HG03520 (cell line): ENCODE results near the gene ARF1.
"Not testable (repeated sequence)": the region's sequence is repeated elsewhere in the genome, so short reads cannot be mapped to it uniquely, and the experiment has no call there.

Experiments used
- ATAC-seq: cut with Tn5 transposase; IDR thresholded peaks from one replicate; pipeline ENCODE4 v1.9.1; 2021; ENCODE audit warnings: mild to moderate bottlenecking, moderate library complexity; ENCODE audit not compliant: unreplicated experiment

The ARF1 gene

DNA sequence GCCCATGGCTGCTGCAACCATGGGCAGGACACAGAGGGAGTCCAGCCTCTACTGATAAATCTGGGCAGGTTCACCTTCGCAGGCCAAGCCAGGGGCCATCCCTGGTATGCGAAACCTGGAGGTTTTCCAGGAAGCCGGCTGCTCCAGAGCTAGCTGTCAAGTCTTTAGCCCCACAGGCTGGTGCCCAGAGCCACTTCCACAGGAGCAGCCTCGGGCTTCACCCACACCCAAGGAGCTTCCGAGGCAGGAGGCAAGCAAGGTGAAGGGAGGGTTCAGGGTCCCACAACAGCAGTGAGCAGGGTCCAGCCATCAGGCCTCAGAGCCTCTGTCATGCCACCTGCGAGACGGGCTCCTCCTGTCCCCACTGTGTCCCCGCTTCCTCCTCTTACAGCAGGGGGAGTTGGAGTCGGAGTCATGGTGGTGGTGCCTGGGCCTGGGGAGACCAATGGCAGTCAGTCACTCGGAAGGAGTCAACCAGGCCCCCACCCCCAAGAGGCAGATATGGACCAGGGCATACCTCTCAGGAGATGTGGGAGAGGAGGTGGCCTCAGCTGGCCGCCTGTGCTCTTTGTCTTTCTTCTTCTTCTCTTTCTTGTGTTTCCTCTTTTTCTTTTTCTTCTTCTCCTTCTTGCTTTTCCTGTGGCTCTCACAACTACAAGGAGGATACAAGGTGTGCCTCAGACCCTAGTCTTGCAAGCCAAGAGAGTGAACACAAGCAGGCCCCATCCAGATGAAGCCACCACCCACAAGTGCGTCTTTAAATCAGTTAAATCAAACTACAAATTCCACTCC is 18.5 kb downstream of the ARF1 start:
- ATAC-seq, result no peak

DNA sequence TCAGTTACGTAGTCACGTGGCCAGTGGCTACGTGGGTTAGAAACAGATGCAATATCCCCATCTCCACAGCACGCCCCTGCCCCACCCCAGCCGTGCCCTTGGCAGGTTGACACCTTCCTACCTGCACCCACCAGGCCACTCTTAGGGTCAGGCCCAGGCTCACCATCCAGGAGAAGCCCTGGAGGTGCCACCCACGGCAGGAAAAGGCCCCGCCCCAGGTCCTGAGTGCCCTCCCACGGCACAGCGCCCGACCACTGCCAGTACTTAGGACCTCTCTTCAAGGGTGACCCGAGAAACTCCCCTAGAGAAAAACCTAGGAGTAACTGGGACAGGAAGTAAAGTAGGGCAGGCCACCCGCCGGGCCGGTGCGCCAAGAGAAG is 19.1 kb downstream of the ARF1 start:
- no peak for ATAC-seq

DNA sequence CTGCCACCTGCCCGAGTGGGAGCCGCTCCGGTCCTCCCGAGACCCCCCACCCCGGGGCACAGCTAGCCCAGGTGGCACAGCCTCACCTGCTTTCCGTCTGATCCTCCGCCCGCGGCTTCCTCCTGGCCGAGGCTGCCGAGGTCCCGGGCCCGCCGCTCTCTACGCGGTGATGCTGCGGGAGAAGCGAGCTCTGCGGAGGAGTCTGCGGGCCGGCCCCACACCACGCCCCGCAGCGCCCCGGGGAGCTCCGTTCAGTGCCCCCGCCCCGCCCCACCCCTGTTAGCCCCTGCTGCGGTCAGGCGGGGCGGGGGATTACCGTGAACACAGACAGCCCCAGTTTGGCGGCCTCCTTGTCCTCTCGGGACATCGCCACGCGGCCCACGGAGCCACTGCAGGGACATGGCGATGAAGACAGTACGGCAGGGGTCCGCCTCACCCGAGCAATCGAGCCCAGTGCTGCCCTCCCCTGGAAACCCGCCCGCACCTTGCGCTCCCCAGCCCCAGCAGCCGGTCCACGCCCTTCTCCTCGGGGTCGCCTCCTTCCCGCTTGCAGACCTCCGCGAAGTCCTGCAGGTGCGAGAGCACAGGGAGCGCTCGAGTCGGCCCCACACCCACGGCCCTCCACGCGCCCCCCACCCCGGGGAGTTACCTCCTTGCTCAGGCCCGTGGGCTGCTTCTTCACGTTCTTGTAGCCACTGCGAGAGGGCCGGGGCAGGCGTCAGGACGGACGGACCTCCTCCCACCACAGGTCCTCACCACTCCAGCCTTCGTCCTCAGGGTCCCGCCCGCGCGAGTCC is 19.7 kb downstream of the ARF1 start:
- peak; percentile 14 for ATAC-seq

DNA sequence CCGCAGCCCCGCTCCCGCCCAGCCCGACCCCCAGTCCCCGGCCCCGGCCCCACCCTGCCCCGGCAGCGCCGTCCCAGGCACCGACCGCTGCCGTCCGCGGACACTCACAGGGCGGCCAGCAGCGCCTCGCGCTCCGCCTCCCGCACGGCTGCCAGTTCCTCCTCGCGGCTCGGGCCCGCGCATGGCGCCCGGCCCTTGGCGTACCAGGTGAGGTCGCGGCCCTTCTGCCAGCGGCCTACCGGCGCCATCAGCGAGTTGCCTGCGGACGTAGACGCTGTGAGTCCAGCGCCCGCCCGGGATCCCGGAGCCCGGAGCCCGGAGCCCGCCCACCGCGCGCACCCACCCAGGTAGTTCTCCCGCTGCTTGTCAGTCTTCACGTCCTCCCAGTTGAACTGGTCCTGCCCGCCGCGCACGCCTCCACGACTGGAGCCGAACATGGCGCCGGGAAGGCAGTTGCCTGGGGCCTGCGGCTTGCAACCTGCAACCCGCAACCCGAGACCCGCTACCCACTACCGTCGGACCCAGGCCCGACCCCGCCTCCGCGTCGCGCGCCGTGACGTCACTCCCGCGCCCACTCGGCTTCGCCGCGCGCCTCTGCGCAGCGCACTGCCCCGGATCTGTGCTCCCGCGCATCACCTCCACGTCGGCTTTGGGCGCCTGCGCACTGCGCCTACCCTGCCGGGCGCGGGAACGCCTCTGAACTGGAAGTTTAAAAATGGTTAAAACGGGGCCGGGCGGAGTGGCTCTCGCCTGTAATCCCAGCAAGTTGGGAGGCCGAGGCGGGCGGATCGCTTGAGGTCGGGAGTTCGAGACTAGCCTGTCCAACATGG is 20.5 kb downstream of the ARF1 start, which contains the start of gene C1orf35:
Gene C1orf35 (minus strand): TSS at position 535 of the 830 bp plus-strand sequence. CDS start 98 bp downstream, at position 437.
- peak; percentile 58 for ATAC-seq

DNA sequence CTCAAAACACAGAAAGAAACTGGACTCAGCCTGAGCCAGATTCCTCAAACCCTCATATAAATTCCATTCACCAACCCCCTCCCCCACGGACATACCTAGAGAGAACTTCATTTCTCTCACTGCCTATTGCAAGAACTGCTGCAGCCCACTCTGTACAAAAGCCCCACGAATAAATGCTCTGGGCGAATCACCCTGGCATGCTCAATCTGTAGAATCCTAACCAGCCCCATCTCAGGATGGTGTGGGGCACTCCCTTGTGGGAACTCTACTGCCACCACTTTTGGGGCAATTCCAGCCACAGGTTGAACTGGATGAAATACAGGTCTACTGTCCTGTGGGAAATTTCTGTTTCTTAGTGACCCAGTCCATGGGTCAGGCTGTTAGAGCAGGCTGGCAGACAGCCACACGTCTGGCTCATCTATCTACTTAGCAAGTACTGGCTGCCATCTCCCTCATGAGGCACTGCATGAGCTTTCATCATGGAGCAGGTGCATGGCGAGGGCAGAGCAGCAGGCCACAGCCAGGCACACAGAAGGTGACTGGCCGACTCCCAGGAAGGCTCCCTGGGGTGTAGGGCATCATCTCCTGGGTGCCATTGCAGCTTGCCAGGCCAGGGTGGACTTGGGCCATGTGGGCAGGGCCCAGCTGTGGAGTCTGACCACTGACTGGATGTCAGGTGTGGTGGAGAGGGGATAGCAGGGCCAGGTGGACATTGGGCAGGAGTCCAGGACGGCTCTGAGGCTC is 22.2 kb downstream of the ARF1 start:
- ATAC-seq, result no peak

DNA sequence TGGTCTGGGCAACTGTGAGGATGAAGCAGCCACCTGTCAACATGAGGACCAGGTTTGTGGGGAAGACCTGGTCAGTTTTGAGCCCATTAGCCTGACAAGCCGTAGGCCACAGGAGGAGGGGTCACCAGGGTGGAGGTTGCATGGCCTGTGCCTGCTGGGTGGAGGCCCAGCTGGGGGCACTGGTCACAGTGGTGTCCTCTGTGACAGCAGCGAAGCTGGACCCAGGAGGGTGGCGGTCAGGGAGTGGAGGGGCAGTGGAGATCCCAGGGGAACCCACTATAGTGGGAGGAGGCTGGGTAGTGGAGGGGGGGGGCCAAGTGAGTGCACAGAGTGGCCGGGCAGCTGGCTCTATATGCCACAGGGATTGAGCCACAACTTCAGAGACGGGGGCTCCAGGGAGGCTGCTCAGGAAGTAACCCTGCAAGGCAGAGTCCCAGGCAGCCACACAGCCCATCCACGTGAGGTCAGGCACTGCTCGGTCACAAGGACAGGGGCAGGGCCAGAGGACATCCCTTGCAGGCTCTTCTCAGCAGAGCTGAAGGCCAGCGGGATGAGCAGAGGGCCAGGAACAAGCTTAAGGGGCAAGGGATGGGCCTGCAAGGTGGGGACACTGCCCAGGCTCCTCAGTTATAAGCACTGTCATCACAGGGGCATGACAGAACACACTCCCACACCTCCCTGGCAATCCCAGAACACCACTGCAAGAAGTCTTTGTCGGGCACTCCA is 22.9 kb downstream of the ARF1 start:
- no peak for ATAC-seq

DNA sequence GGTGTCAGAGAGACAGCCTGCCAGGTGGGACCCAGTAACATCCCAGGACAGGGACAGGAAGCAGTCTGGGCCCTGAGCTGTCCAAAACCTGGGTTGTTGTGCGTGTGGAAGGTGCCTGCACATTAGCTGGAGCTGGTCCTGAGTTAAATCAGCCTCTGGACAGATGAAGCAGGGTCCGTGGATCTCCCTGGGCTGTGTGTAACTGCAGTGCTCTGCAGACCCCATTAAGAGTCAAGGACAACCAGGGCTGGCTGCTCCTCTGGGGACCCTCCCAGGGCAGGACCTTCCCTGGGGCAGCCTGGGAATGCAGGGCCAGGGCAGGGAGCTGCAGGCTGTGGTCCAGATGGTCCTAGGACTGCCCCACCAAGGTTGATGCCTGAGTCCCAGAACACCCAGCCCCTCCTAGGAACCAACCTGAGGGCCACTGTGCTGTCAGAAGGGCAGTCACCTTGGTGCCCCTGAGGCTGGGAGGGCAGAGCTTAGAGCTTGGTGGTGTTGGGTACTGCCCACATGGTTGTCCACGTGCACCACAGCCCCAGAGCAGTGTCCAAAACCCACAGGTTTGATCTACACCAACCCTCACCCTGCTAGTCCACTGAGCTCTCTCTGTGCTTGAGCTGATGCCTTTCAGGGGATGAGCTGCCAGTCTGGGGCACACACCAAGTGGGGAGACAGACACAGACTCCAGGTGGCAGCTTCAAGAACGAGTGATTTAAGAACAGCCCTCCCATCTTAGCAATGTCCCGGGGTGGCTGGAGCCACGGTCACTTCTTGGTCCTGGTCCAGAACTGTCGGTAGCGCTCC is 23.7 kb downstream of the ARF1 start:
- no peak for ATAC-seq

DNA sequence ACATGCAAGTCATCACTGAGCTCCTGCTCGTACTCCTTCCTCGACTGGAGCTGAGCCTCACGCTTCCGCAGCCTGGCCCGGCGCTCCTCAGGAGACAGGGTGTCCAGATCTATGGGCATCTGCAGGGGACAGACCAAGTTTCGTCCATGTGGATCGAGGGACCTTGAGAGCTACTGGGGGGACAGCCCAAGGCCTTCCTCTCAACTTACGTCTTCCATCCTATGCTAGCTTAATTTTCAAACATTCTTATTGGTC is 24.2 kb downstream of the ARF1 start:
- ATAC-seq, result no peak

DNA sequence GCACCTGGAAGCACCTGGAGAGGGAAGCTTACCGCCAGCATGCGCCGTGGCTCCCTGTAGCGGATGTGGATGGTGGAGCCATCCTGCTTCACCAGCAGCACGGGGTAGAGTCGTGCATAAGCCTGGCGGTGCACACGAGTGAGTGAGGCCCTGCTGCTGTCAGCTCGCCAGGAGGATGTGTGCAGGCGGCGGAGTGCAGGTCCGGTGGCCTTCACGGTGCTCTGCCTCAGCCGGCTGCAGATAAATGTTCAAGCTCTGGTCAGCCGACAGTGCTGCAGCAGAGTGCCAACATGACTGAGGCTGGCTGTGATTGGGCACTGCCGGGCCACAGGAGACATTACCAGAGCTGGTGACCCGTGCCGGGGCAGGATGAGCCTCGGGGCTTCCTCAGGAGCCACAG is 25.1 kb downstream of the ARF1 start:
- ATAC-seq, result no peak

DNA sequence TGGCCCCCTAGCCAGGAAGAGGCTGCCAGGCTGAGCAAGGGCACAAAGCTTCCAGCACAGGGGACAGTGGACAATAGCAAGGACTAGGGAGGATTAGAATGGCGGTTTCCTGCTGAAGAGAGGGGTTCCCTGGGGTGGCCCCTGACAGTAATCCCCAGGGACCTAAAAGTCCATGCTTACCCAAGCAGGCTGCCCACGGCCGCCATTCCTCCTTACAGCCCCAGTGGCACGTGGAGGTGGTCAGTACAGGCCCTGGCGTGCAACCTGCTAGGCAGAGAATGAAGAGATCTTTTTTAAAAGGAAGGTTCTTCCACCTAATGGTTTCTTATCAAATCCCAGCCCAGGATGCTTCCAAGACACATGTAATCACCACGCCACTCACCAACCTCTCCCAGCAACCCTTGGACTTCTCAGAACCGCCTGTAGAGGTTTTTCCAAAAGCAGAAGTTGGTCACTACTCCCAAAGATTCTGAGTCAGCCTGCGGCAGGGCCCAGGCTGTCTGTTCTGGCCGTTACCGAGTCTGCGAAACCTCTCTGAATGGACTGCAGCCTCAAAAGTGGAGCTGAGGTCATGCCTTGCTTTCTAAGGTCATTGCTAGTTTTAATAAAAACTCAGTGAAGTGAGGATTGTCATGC is 25.7 kb downstream of the ARF1 start:
- ATAC-seq, result no peak

DNA sequence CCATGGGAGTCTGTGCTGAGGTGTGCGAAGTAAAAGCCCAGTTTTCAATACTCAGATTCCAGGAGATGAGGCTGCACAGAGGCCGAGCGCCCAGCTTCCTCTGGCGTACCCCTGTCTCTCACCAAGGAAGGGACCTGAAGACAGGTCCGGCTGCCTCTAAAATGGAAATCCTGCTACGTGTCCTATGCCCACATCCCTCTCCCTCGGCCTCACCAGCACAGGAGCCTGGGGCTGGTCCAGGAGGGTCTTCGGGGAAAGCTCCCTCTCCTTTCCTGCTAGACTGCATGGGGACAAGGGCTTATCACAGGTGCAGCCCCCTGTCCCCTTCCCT is 26.2 kb downstream of the ARF1 start:
- no peak for ATAC-seq

DNA sequence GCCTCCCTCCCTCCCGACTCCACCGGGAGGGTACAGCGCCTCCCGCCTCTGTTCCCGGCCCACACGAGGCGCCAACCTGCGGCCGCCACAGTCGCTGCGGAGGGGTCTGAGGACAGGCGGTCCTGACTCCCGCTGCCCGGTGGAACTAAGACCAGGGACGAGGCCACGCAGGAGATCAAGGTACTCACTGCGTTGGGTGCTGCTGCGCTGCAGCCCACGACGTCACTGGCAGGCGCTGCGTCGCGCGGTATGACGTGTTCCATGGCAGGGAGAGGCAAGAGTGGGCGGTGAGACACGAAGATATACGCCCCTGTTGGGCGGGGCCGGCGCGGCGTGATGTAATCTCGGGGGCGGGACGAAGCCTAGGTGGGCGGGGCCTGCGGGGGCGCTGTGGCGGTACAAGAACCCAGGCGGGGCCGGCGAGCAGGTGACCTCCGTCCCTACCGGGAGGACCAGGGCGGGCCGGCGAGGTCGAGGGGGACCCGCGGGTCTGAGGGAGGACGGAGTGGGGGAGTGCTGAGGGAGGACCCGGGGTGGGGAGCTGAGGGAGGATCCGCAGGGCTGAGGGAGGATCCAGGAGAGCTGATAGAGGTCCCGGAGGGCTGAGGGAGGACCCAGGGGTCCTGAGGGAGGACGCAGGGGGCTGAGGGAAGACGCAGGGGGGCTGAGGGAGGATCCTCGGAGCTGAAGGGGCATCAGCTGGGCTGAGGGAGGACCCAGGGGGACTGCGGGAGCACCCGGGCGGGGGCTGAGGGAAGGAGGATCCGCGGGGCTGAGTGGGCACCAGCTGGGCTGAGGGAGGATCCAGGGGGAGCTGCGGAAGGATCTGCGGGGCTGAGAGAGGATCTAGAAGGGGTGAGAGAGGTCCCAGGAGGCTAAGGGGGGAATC is 26.8 kb downstream of the ARF1 start, which contains the start of gene MRPL55:
Gene MRPL55 (minus strand): TSS at position 227 of the 889 bp plus-strand sequence. CDS start 1,039 bp downstream, outside the sequence.
- peak; percentile 82 for ATAC-seq

DNA sequence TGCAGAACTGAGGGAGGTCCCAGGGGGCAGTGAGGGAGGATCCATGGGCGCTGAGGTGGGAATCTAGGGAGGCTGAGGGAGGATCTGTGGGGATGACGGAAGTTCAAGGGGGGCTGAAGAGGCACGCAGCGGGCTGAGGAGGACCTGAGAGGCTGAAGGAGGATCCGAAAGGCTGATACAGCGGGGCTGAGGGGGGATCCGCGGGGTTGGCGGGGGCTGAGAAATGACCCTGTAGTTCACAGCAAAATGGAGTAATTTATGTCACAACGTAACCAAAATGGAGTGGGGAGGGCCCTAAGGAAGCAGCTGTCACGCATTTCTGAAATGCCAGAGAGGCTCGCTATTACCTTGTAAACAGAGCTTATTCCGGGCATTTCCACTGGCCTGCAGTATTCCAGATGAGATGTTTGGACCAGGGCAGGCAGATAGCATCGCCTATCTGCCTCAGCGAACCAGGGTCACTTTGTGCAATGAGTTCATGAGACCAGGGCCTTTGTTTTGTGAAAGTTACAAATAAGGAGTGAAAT is 27.5 kb downstream of the ARF1 start:
- no peak for ATAC-seq

DNA sequence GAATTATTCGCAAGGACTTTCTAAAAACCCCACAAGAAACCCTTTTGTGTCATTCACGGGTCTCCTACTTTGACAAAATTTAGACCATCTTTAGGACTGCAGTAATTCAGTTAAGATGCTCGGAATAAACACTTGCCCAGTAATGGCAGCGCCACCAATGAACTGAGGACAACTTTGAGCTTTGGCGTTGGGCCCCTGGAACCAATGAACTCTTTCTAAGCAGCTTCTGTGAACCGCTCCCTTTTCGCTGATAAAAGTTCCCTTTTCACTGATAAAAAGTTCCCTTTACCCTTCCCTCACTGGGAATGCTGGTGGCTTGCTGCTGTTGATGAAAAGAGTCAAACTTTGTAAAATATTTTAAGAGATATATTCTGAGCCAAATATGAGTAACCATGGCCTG is 28.0 kb downstream of the ARF1 start:
- no peak for ATAC-seq

DNA sequence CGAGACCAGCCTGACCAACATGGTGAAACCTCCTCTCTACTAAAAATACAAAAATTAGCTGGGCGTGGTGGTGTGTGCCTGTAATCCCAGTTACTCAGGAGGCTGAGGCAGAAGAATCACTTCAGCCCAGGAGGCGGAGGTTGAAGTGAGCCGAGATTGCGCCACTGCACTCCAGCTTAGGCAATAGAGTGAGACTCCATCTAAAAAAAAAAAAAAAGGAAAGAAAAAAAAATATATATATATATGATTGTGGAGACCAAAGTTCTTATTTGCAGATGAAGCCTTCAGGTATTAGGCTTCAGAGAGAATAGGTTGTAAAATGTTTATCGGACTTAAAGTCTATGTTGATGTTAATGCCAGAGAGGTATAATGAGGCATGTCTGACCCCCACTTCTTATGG is 28.8 kb downstream of the ARF1 start:
- not testable (repeated sequence) for ATAC-seq

DNA sequence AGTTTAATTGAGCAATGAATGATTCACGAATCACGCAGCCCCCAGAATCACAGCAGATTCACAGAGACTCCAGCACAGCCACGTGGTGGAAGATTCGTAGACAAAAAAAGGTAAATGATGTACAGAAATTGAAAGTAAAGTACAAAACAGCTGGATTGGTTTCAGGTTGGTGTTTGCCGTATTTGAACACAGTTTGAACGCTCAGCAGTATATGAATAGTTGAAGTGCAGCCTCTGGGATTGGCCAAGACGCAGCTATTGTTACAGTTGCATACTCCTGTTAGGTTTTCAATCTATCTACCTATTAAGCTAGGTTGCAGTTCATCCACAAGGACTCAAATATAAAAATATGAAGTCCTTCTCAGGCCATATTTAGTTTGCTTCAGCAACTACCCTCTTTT is 29.7 kb downstream of the ARF1 start:
- no peak for ATAC-seq

DNA sequence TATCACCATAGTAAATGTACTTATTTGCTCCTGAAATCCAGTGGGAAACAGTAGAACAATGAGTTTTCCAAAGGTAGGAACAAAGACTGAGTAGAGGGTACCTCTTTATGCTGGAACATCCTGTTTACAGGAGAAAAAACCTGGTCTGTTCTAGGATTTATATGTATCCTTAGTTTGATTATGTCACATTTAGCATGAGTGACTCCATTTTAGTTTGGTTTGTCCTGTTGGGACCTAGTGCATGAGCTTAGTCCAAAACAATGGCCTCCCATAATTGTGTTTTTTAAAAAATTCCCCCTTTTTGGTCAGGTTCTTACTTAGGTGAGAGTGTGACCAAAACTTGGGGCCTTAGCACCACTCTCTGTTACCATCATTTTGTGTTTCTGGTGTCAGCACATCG is 30.1 kb downstream of the ARF1 start:
- ATAC-seq, result no peak

DNA sequence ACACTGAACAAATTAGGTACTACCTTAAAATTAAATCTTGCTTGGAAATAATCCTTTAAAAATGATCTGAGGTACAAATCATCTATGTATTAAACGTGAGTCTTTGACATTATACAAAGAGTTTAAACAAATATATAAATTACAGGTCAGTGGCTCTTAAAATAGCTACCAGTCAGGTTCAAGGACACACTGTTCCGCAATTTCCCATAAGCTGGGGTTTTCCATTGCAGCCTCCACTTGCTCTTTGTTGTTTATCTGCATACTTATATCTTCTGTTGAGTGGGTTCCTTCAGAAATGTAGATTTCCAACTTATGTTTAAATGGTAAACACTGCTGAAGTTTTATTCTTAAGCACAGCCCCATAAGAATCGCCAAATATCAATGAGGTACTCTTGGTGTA is 32.3 kb downstream of the ARF1 start:
- no peak for ATAC-seq
